ENCODE results near the gene CPOX.

DNA sequence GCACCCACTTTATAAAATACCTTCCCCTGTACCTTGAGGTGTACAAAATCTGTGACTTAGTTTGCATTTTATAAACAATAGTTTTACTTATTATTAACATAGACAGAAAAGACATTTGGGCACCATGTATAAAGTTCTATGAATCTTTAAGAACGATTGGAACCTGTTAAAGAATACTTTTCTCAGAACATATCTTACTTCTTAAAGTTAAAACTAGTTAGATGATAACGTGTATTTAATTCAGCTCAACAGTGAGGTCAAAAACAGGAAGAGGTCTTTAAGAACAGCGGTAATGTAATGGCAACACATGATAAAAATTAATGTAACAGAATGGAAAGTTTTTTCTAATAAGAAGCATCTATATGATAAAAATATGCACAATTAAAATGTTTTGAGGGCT is 25.0 kb downstream of the CPOX start:
- TF ChIP-seq TARDBP (IDR thresholded peaks at IDR 0.05), result no peak
- TF ChIP-seq, protein P1, sequence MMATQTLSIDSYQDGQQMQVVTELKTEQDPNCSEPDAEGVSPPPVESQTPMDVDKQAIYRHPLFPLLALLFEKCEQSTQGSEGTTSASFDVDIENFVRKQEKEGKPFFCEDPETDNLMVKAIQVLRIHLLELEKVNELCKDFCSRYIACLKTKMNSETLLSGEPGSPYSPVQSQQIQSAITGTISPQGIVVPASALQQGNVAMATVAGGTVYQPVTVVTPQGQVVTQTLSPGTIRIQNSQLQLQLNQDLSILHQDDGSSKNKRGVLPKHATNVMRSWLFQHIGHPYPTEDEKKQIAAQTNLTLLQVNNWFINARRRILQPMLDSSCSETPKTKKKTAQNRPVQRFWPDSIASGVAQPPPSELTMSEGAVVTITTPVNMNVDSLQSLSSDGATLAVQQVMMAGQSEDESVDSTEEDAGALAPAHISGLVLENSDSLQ (IDR thresholded peaks at IDR 0.05), result no peak
